ENCODE measurements around the gene ROPN1L. TPM values are rescaled to one million over a fixed set of nuclear protein-coding genes. Genes with fewer than 3 reads are reported as not detected.
"Not testable (repeated sequence)": the region's sequence is repeated elsewhere in the genome, so short reads cannot be mapped to it uniquely, and the experiment has no call there.

ROPN1L gene
- total RNA-seq, 4 donors from 2014 or later: 1.7 TPM; not detected in 3

DNA sequence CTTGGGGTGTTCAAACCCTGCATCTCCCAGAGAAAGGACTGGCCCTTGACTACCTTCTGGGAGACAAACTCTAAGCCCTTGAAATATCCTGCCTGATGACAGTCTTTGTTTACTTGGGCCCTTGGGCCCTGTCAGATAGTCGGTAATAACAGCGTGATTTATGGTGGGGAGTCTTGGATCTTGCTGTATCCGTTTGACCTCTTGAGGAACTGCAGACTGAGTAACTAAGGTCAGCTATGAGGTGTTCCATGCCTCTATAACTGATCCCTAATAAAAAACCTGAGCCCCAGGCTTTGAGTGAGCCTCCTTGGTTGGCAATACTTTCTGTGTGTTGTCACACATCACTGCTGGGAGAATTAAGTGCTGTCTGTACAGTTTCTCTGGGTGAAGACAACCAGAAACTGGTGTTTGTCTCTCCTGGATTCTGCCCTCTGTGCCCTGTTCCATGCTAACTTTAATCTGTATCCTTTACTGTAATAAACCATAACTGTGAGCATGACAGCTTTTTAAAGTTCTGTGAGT lies 66.0 kb downstream of the ROPN1L start:
- Histone ChIP-seq H3K9me3 (no peaks in the 10 kb centered on the region), H3K4me3 (no peak overlapping the region), H3K4me1 (no peaks in the 10 kb centered on the region), H3K27ac (no peak overlapping the region), H3K36me3 (no peaks in the 10 kb centered on the region), H3K27me3 (no peaks in the 10 kb centered on the region)
- no peak for DNase-seq
- TF ChIP-seq POLR2A (IDR thresholded peaks at IDR 0.05): no peak
- TF ChIP-seq, protein P1, sequence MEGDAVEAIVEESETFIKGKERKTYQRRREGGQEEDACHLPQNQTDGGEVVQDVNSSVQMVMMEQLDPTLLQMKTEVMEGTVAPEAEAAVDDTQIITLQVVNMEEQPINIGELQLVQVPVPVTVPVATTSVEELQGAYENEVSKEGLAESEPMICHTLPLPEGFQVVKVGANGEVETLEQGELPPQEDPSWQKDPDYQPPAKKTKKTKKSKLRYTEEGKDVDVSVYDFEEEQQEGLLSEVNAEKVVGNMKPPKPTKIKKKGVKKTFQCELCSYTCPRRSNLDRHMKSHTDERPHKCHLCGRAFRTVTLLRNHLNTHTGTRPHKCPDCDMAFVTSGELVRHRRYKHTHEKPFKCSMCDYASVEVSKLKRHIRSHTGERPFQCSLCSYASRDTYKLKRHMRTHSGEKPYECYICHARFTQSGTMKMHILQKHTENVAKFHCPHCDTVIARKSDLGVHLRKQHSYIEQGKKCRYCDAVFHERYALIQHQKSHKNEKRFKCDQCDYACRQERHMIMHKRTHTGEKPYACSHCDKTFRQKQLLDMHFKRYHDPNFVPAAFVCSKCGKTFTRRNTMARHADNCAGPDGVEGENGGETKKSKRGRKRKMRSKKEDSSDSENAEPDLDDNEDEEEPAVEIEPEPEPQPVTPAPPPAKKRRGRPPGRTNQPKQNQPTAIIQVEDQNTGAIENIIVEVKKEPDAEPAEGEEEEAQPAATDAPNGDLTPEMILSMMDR (IDR thresholded peaks at IDR 0.05): no peak

DNA sequence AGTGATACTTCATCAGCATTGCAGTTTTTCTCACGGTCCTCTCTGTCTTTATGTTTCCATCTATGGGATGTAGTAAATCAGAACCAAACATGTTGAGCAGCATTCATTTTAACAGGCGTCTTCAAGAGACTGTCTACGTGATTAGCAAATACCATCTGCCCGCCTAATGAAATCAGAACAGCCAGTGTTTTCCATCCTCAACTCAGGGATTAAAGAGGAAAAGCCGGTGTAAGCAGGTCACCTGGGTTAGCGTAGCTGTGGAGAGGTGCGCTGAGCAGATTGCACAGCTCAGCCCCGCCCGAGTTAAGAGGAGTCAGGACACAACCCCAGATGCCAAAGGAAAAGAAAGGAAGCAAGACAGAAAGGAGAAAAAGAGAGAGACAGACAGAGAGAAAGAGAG lies 67.9 kb downstream of the ROPN1L start:
- Histone ChIP-seq H3K27ac (no peak overlapping the region), H3K4me3 (no peak overlapping the region), H3K36me3 (no peaks in the 10 kb centered on the region), H3K9me3 (no peaks in the 10 kb centered on the region), H3K4me1 (no peaks in the 10 kb centered on the region), H3K27me3 (no peaks in the 10 kb centered on the region)
- no peak for DNase-seq
- no peak for TF ChIP-seq POLR2A (IDR thresholded peaks at IDR 0.05)
- TF ChIP-seq, protein P1 (IDR thresholded peaks at IDR 0.05): no peak

DNA sequence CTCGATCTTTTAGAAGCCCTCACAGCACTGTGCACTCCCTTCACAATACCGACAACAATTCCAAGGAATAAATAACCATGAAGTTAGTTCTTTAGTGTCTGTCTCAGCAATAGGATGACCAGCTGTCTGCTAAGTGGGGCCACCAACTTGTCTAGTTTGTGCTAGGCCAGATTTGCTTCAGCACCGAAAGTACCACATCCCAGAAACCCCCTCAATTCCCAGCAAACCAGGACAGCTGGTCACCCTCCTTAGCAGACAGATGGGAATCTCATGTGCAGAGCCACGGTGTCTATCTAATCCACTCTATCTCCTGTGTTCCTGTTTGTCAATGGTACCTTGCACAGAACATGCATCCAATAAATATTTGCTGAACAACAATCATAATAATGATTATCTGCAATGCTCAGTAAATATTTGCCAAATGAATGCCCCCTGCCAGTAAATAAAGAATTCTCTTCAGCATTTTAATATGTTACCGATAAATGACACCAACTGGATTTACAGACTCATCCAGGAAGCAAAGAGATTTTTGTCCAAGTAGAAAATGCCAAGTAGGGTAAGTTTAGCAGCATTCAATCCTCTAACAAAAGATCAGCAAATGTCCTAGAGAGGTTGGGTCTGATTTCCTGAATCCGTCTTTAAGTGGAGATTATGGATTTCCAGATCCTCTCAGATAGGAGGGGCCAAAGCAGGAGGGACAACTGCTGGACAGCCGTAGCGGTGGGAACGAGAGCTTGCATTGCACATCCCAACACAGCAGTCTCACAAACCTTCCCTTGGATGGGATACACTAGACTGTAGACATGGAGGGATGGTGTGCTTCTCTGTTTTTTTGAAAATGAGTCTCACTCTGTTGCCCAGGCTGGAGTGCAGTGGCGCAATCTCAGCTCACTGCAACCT lies 70.3 kb downstream of the ROPN1L start:
- DNase-seq: no peak
- Histone ChIP-seq H3K9me3 (no peaks in the 10 kb centered on the region), H3K4me3 (no peak overlapping the region), H3K27me3 (no peaks in the 10 kb centered on the region), H3K27ac (no peak overlapping the region), H3K36me3 (no peaks in the 10 kb centered on the region), H3K4me1 (no peaks in the 10 kb centered on the region)
- TF ChIP-seq, protein P1 (IDR thresholded peaks at IDR 0.05): no peak
- no peak for TF ChIP-seq POLR2A (IDR thresholded peaks at IDR 0.05)

DNA sequence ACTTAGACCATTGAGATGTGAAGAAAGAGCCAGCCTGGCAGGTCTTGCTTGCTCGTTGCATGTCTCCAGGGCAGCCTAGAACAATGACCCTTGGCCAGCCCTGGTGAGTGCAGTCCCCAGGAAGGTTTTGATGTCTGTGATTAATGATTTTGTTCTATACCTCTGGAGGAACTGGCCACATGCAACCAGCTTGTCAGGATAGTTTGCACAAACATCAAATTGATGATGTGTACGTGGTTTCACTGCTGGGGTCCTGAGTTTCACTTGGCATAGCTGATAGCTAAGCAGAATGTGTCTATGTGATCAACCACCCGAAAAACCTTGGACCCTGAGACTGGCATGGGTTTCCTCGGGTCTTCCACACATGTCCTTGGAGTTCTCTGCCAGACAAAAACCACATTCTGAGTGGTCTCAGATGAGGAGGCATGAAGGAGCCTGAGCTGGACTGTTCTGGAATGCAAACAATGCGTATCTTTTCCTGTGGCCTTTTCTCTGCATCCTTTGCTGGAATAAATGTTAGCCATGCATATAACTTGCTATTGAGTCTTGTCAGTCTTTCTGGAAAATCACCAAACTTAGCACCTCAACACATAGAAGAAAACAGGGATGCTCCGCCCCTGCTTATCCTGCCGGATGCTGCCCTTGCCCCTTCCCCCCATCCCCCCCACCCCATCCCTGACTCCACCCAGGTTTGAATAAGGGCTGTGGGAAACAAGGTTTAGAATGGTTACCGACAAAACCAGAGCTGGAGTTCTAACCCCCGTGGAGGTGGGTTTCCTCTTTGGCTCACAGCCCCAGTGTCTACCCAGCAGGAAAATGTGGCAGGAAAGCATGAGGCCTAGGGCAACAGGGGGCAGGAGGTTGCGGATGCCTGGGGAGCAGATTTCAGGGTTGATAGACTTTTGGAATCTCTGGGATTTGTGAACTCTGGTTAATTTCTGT lies 72.1 kb downstream of the ROPN1L start:
- no peak overlapping the region for H3K27ac ChIP-seq
- no peak for DNase-seq
- no peak overlapping the region for H3K4me3 ChIP-seq
- H3K4me1 ChIP-seq: no peaks in the 10 kb centered on the region
- H3K9me3 ChIP-seq: no peaks in the 10 kb centered on the region
- H3K27me3 ChIP-seq: no peaks in the 10 kb centered on the region
- TF ChIP-seq, protein P1 (IDR thresholded peaks at IDR 0.05): no peak
- TF ChIP-seq POLR2A (IDR thresholded peaks at IDR 0.05): no peak
- no peaks in the 10 kb centered on the region for H3K36me3 ChIP-seq

DNA sequence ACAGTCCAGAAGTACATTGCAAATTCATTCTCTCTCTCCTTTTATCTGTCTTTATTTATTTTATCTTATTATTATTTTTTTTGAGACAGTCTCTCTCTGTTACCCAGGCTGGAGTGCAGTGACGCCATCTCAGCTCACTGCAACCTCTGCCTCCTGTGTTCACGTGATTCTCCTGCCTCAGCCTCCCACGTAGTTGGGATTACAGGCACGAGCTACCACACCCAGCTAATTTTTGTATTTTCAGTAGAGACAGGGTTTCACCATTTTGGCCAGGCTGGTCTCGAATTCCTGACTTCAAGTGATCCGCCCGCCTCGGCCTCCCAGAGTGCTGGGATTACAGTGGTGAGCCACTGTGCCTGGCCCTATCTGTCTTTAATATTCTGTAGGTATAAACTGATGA lies 72.9 kb downstream of the ROPN1L start:
- DNase-seq, H3K9me3 ChIP-seq, H3K36me3 ChIP-seq, H3K27ac ChIP-seq, H3K27me3 ChIP-seq, H3K4me1 ChIP-seq, H3K4me3 ChIP-seq: not testable (repeated sequence)

Small RNA genes lying within 50 kb of the gene (small RNA-seq; reads per million reads assigned to genes)
- 0 reads per million in 2 donors for gene MIR6131

Other genes starting within 250 kb of the ROPN1L start
- 10 to 100 TPM; 14.9 to 25.6 (median 21.3) TPM for gene ATPSCKMT, start 192.0 kb upstream of the ROPN1L start, total RNA-seq
- gene CCT5, start 191.6 kb upstream of the ROPN1L start, total RNA-seq: 100 to 1,000 TPM in 1 of 4 donors, 10 to 100 TPM in 3; 61.9 to 113 (median 81.0) TPM
- 100 to 1,000 TPM in 3 of 4 donors, 10 to 100 TPM in 1; 17.3 to 166 (median 120) TPM for gene CMBL, start 134.0 kb upstream of the ROPN1L start, total RNA-seq
- 100 to 1,000 TPM in 3 of 4 donors, 10 to 100 TPM in 1; 88.3 to 228 (median 174) TPM for gene MARCHF6, start 88.2 kb upstream of the ROPN1L start, total RNA-seq
- 1 to 10 TPM in 3 of 4 donors, under 1 TPM in 1; 0.70 to 6.6 (median 3.6) TPM for gene ANKRD33B, start 122.2 kb downstream of the ROPN1L start, total RNA-seq